OCI-M2 (cell line): ENCODE measurements around the gene ELAVL4.

Experiments used
- DNase-seq: peaks from one replicate; lab custom pipeline; 2025; ENCODE audit not compliant: unreplicated experiment; lab: John Stamatoyannopoulos, UW

ELAVL4 gene

GRCh38 chr1:50246869-50247268 lies 138.1 kb downstream of the ELAVL4 start:
- DNase-seq: no peak

DNA sequence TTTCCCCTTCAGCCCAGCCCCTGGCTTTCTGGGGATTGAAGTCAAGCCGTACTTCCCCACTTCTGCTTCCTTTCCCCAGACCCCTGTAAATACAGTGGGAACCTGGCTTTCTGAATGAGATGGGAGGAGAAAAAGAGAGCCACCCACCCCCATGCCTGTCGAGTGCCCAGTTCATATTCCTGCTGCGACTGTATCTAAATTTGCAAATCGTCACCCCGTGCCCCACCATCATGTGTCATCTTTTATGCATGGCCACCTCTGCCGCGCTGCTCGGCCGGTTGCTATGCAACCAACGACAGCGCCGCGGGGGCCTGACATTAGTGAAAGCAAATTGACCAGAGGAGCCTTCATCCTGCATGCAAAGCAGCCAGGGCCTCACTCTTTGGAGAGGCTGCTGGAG lies 143.0 kb downstream of the ELAVL4 start:
- no peak for DNase-seq

- DNase-seq: no peak
These were observed 143.5 kb downstream of the ELAVL4 start for GRCh38 chr1:50252196-50252595.
